ENCODE results near the gene ORC4. TPM values are rescaled to one million over a fixed set of nuclear protein-coding genes. Genes with fewer than 3 reads are reported as not detected.

Gene ORC4
- 100 to 1,000 TPM; 117 to 138 (median 131) TPM for polyA plus RNA-seq (ENCODE audit: insufficient read length in 4 of 4)

DNA sequence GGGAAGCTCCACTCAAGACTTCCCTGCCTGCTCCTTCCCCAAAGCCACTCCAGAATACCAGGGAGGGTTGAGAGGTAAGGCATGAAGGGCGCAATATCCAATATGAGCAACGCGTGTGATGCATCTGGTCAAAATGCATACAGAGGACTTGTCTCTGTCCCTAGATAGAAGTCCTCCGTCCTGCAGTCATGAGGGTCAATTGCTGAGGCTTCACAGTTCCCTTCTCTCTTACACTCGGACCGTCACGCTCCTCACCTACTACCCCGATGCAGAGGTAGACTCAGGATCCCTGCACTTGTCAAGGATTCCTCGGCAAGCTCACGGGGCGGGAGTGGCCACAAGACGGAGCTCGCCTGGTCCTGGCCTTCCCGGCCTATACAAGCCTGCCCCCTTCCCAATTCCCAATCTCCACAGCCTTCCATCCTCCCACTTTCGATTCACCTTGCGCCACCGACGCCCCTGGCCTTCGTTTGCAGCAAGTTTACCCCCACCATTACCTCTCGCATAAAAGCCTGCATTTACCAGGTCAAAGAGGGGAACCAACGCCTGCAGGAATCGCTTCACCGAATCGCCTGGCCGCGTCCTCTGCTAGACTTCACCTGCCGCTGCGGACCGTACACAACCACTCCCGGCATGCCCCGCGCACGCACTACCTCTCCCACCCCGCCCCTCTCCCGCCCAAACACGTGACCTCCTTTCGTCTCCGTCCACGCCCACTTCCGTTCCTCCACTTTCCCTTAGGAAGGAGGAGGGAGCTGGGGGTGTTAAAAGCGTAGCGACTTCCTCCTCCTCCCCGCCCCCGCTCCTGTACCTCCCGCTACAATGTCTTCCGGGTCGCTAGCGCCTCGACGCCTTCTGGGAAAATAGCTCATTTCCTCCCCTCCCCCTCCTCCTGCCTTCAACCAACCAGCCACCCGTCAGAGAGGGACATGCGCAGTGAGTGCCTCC is at the start of gene ORC4:
ORC4 (minus strand) TSS at position 627 of the 948 bp plus-strand sequence. CDS start 44,779 bp downstream, outside the sequence.
- DNase-seq (ENCODE audit: low read depth in 4 of 4, low spot score in 3 of 4): peak; percentile 98 to 100 (median 99)

DNA sequence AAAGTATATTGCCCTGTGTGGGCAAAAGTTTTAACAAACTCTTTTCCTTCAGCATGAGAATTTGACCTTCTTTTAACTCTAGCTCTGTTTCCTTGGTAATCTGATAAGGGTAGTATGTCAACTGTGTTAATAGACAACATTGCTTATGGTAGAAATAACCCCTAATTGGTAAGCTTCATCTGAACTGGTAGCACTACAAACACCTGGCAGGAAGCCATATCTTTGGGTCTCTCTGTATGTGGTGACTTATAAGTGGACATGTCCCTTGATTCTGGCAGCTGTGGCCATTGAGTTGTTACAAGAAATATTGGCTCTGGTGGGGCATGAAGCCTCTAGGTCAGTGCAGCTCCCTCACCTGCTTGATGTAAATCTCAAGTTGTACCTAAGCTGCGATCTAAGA is 47.3 kb upstream of the ORC4 start:
- DNase-seq (ENCODE audit: low read depth in 4 of 4, low spot score in 3 of 4): no peak

DNA sequence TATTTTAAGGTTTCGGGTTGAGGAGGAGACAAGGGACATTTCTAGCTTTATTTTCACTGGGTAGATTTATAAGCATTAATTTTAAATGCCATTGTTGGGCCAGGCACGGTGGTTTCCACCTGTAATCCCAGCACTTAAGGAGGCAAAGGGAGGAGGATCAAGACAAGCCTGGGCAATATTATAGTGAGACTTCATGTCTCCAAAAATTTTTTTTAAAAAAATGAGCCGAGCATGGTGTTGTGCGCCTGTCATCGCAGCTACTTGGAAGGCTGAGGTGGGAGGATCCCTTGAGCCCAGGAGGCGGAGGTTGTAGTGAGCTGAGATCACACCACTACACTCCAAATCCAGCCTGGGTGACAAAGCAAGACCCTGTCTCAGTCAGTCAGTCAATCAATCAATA is 45.4 kb upstream of the ORC4 start:
- no peak for DNase-seq (ENCODE audit: low read depth in 4 of 4, low spot score in 3 of 4)

DNA sequence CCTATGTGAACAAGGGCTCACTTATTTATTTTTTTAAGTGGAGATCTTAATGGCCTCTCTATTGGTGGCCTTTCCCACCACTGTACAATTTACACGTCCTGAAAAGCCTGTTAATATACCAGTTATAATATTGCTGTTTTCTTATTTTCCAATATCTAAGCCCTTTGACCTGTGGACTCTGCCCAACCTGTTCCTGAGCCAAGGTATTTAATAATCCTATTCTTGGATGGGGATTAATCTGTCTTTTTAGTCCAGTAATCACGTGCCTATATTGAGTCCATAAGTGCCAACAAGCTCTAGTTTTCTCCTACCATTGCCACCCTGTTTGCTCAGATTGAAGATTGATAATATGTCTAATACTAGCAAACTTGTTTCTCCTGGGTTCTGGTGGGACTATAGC is 43.1 kb upstream of the ORC4 start:
- no peak for DNase-seq (ENCODE audit: low read depth in 4 of 4, low spot score in 3 of 4)

DNA sequence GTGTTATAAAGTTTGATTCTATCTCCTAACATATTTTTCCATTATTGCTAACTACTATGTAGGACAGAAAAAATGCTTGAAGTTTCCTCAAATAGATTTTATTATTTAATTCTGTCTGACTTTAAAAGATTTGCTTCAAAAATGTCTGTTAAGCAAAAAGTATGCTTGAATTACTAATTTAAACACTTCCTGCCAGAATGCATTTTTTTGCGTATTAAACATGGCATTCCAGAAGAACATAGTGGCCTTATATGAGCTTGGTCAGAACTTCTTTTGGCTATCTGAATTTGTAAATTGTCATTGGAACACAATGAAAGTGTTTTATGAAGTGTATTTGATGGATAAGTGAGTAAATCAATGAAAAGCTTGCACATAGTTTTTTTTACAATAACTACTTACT is 38.1 kb upstream of the ORC4 start:
- no peak for DNase-seq (ENCODE audit: low read depth in 4 of 4, low spot score in 3 of 4)

DNA sequence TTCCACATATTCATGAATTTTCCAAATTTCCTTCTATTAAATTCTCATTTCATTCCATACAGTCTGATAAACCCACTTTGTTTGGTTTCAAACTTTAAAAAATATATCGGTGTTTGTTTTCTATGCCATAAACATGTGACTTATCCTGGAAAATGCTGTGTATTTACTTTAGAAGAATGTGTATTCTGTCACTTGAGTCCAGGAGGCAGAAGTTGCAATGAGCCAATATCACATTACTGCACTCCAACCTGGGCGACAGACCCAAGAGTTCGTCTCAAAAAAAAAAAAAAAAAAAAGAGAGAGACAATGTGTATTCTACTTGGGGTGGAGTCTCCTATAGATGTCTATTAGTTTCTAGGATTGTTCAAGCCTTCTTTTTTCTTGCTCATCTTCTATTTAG is 32.1 kb upstream of the ORC4 start:
- DNase-seq (ENCODE audit: low read depth in 4 of 4, low spot score in 3 of 4): no peak

DNA sequence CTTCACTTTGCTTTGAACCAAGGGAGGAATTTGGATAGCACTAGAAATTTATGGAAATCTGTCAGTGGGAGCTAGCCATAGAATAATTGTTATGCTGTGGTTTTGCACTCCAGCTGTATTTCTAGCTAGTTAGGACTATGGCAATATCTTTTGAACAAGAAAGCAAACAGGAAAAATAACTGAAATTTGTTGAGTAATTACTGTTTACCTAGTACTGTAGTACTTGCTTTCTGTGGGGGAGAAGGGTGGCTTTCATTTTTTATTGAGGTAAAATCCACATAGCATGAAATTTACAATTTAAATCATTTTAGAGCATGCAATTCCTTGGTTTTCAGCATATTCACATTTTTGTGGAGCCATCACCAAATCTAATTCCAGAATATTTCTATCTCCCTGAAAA is 28.7 kb upstream of the ORC4 start:
- DNase-seq (ENCODE audit: low read depth in 4 of 4, low spot score in 3 of 4): no peak

DNA sequence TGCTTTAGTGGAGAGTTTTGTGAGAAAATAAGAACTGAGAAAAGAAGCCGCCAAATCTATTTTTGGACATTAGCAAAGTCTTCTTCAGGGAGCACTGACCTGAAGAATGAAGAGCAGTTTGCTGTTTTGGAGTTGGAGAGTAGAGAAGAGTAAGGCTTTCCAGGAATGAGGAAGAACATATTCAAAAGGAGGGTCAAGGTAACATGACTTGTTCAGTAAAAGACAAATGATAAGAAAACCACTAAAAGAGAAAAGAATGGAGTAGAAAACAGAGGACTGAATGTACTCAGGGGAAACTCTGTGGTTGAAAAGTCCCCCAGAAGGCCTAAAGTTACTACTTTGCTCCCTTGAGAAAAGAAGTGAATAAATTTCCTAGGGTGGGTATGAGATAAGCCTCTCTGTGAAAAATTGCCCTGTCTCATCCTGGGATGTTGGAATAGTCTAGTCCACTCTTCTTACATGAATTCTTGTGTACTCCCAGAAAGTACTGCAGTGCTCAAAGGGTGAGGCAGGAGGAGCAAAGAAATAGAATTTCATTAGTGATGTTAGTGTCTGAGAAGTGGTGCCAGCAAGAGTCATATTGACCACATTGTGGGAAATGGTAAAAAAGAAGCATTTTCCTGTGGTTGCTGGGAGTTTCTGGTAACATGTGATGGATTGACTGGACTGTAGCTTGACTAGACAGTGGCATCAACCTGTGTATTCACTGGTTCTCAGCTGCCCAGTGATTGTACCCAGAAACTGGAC is 28.1 kb upstream of the ORC4 start:
- no peak for DNase-seq (ENCODE audit: low read depth in 4 of 4, low spot score in 3 of 4)

DNA sequence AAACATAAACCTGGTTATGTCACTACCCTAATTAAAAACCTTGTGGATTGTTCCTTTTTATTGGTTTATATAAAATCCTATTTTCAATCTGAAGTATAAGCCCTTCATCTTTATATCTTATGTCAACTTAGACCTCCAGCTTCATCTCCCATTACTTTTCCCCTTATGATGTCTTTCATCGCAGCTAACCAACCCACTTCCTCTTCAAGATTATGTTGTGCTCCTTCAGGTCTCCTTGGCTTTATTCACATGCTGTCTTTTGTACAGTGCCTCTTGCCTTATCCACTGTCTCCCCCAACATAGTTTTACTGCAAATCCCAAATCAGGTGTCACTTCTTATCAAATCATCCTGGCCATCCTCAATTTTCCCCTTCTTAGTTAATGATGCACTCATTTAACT is 26.3 kb upstream of the ORC4 start:
- DNase-seq (ENCODE audit: low read depth in 4 of 4, low spot score in 3 of 4): no peak

DNA sequence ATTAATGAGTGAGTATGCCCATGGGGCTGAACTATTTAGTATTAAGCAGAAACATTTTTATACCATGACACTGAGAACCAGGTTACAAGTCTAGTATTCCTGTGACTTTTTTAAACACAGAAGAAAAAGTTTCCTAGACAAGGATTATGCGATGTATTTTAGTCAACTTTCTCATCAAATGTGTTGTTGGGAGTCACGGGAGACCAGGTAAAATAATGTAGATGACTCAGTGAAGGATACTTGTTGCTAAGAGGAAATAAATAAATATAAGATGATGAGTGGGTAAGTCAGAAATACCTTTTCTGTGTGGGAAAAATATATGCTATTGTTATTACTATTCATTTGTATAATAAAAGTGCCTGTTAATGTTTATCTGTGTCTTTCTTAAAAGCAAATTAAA is 23.8 kb upstream of the ORC4 start:
- no peak for DNase-seq (ENCODE audit: low read depth in 4 of 4, low spot score in 3 of 4)

DNA sequence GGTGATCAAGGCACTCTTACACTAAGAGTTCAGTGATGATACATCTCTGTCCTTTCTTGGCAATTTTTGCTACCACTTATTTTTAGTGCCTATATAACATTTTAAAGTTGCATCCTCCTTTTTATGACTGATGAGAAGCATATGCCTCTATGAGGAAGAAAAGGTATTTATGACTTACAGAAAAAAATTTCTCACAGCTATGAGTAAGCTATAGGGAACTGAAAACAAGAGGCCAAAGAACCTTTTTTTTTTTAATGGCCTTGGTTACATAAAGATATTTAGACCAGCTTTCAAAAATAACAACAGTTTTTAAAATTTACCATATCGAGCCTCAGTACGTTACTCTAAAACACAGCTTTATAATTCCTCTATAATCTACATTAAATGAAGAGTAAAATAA is 21.7 kb upstream of the ORC4 start:
- no peak for DNase-seq (ENCODE audit: low read depth in 4 of 4, low spot score in 3 of 4)

DNA sequence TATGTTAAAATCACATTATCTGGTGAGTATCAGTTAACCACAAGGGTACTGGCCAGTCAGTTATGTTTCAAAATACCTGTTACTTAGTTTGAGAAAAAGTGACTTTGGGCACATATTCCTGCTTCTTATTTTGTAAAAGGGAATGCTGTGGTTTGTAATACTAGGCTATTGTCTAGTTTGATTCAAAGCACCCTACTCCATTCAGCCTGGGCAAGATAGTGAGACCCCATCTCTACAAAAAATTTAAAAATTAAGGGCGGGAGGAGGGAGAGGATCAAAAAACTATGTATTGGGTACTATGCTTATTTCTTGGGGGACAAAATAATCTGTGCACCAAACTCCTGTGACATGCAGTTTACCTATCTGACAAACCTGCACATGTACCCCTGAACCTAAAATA is 19.2 kb upstream of the ORC4 start:
- DNase-seq (ENCODE audit: low read depth in 4 of 4, low spot score in 3 of 4): no peak

DNA sequence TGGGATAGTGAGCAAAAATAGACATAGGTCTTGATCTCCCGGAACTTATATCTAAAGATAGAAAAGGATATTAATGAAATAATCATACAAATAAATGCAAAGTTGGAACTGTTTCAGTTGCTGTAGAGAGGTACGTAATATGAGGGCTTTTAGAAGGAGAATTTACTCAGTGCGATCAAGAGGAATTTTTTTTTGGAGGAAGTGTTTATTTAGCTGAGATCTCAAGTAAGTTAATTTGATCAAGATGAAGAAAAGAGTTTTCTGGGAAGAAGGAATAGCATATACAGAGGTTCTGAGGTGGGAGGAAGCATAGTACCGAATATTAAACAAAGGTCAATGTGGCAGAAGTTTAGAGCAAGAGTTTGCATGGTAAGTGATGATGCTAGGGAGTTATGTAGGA is 11.7 kb upstream of the ORC4 start:
- no peak for DNase-seq (ENCODE audit: low read depth in 4 of 4, low spot score in 3 of 4)

DNA sequence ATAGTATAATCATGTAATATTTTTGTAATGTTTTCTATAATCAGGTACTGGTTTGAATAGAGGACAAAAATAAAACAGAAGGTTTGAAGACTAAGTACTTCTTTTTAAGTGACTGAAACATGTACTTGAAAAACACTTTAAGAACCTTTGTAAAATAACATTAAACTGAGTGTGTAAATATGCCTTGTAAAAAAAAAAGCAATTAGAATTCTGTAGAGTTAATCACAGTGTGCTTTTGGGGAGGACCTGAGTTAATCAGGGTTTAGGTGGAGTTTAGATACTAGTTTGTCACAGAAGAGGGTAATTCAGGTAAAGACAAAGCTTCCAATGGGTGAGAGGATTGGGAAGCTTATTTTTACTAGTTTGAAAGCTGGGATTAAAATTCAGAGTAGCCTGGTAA is 10.6 kb upstream of the ORC4 start:
- DNase-seq (ENCODE audit: low read depth in 4 of 4, low spot score in 3 of 4): no peak

DNA sequence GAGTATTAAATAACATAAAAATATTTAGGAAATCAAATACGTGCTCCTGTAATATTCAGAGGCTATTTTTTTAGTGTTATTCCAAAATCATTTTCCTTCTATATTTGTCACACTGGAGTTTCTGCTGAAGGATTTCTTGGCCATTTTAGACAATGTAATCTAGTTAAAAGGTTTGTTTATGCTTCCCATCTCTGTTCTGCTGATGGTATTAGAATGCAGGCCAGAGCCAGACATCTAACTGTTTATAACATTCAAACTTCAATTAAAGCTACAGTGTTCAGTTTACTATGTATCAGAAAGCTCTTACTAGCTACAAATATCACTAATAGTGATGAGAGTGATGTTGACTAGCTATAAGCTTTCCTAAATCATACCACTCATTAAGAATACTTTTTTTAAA is 8.2 kb upstream of the ORC4 start:
- no peak for DNase-seq (ENCODE audit: low read depth in 4 of 4, low spot score in 3 of 4)

DNA sequence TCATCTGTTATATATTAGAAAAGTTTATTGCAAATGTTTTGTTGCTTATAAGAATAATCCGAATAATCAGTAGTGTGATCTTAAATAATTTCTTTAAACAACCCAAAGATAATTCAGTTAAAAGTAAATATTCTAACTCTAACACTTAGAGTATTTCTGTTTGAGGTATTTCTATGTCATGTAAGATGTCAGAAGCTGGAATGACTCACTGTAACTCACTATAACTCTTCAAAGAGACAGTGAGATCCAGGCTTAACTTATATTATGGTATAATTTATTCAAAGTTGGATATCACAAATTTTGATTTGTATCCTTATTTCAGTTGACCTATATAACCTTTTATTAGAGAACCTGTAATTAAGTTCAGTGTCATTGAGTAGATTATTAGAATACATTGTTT is 7.3 kb upstream of the ORC4 start:
- DNase-seq (ENCODE audit: low read depth in 4 of 4, low spot score in 3 of 4): no peak

DNA sequence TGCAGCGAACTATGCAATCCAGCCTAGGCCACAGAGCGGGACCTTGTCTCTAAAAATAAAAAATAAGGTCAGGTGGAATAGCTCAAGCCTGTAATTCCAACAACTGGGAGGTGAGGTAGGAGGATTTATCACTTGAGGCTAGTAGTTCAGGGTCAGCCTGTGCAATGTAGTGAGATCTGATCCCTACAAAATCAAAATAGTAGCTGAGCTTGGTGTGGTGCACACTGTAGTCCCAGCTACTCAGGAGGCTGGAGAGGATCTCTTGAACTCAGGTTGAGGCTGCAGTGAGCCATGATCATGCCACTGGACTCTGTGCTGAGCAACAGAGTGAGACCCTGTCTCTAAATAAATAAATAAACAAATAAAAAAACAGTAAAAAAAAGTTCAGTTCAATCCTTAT is 6.0 kb upstream of the ORC4 start:
- no peak for DNase-seq (ENCODE audit: low read depth in 4 of 4, low spot score in 3 of 4)

DNA sequence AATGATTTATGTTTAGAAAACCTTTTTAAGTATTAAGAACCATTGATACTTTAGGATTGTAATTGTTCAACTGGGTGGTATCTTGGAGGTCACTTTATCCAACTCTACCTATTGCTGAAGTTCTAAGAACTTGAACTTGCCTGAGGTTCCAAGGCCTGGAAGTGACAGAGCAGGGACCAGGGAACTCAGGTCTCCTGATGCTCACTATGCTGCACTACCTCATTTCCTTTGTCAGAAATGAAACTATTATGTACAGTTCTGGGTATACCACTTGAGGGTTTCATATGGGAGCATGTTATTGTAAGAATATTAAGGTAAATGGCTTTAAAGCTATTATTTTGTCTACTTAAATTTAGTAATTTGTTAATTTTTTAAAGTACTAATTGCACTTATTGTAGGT is 3.3 kb upstream of the ORC4 start:
- DNase-seq (ENCODE audit: low read depth in 4 of 4, low spot score in 3 of 4): no peak

DNA sequence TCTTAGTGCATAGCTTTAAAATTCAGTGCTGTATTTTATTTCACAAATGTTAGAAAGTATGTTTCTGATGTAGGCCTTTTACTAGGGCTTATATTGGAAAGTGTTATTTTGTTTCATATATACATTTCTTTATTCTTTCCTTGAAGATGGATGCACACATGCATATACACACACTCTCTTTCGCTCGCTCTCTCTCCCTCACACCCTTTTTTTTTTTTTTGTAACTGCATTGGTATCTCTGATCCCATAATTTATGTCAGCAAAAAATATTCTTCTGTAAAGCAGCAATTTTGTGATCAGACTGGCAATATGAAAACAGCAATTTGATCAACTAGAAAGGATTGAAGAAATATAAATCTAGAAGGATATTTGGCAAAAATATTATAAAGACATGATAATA is 2.3 kb upstream of the ORC4 start:
- DNase-seq (ENCODE audit: low read depth in 4 of 4, low spot score in 3 of 4): no peak

DNA sequence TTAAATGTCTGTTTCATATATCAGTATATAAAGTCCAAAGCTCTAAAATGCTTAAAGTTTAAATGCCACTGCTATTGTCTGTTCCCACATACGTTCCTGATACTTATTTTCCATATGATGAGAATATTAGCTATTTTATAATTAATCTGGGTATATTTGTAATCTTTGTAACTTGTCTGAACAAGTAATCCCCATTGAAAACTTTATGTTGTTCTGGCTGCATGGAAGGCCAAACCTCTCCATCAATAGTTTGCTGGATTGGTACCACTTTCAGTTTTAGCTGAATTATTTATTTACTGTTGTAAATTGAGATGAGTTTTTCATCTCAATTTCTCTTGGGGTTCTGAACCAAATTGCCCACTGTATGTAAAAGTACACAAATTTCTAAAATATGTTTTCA is 1.8 kb upstream of the ORC4 start:
- DNase-seq (ENCODE audit: low read depth in 4 of 4, low spot score in 3 of 4): no peak

DNA sequence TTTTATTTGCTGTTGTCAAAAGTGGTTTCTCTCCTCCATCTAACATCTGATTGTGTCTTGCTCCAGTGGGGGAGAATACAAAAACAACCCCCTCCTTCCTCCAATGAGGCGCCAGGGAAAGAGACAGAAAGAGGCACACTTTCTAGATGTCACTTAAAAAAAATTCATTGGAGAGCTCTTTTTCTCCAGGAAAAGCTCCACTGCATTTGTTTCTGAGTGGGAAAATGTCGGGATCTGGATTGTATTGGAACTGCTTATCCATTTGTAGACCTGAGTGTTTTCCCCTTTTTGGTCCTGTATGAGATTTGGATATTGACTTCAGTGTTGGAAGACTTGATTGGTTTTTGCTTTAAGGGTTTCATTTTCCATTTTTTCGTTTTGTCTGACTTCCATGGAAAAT is 1.3 kb upstream of the ORC4 start:
- no peak for DNase-seq (ENCODE audit: low read depth in 4 of 4, low spot score in 3 of 4)
